ENCODE results near the gene CYTIP. TPM values are rescaled to one million over a fixed set of nuclear protein-coding genes. Genes with fewer than 3 reads are reported as not detected.

Gene CYTIP
- total RNA-seq, 2 donors from 2014 or later: 4.9 to 5.1 TPM

DNA sequence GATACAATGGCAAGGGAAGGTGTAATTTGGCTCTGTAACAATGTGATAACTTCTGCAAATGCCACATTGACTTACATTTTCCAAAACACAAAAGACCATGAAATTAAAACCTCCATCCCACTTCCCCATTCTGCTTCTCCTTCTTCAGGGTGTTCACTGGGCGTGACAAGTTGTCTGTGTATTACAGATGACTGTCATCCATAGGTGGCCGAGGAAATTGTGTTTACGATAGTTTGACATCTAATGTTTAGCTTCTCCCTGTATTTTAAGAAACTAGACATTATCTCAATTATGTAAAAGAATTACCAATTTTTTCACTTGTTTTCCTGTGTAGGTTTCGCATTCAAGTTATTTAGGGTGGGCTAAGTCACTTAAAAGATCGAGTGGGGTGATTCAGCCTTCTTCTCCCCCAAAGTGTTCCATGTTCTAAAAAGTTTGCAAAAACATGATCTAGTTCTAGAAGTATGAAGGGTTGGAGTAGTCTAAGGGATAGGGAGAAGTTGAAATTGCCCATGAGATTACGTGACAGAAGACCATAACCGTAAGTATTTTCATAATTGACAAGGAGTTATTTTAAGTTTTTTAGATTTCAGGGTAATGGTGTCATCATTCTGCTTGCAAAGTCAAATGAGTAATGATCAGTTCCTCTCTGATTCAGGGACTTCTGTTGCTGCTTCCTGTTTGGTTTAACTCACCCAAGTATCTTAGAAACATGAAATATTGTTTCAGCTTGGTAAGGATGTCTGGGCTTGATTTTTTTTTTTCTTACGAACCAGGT is 25.2 kb upstream of the CYTIP start:
- no peak for DNase-seq
- intact Hi-C loops (cut with DNase I): no loop called here
- peak; percentile 53 to 68 for ATAC-seq

DNA sequence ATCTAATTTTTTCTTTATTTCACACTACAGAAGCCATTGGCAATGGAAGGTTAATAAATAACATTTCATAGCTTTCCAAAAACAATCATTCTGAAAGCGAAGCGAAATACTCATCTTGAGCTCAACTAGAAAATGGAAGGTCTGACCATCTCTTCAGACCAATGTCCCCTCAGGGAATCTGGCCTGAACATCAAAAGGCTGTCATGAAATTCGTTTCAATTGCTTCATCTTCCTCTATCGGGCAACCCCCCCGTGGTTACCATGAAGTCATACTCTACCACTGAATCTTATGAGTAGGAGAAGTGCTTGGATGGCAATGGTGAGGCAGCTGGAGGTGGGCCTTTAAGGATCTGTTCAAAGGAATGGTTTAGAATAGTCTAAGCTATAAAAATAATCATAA is 22.9 kb upstream of the CYTIP start:
- intact Hi-C loops (cut with DNase I): no loop called here
- no peak for DNase-seq
- no peak for ATAC-seq

GRCh38 chr2:157465554-157465953 is 21.7 kb upstream of the CYTIP start:
- no peak for DNase-seq
- ATAC-seq: no peak
- intact Hi-C loops (cut with DNase I): no loop called here

GRCh38 chr2:157463002-157463401 is 19.1 kb upstream of the CYTIP start:
- DNase-seq: no peak
- intact Hi-C loops (cut with DNase I): no loop called here
- ATAC-seq: no peak

- ATAC-seq: peak in 1 of 2 donors; percentile 27
- intact Hi-C loops (cut with DNase I): no loop called here
- DNase-seq: no peak
Observed at GRCh38 chr2:157460897-157461296, 17.0 kb upstream of the CYTIP start.

GRCh38 chr2:157460384-157460837 is 16.5 kb upstream of the CYTIP start:
- ATAC-seq: no peak
- DNase-seq: no peak
- intact Hi-C loops (cut with DNase I): no loop called here

- DNase-seq (no peak), ATAC-seq (no peak)
- intact Hi-C loops (cut with DNase I): no loop called here
Observed at GRCh38 chr2:157459486-157459885, 15.6 kb upstream of the CYTIP start.

DNA sequence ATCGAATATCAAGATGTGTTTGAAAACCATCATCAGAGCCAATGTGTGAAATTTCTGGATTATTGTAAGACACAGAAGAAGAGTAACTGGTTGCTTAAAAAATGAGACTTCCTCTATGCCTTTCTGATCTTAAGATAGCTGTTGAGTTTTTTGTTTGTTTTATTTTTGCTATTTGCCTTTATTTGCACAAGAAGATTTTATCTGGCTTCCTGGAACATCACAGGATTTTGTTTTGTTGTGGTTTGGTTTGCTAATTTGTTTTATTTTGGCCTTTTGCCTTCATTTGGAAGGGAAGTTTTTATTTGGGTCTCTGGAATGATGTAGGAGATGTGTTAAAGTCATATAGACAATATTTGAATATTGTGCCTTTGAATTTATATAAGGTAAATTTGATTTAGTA is 3.9 kb upstream of the CYTIP start:
- intact Hi-C loops (cut with DNase I): no loop called here
- no peak for ATAC-seq

DNA sequence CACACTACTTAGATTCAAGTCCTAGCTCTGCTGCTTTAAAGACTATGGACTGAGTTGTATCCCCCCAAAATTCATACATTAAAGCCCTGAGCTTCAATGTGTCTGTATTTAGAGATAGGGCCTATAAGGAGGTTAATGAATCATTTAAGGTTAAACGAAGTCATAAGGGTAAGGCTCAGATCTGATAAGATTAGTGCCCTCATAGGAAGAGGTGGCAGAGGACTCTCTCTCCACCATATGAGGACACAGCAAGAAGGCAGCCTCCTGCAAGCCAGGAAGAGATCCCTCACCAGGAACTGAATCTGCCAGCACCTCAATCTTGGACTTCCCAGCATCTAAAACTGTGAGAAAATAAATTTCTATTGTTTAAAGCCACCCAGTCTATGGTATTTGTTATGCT is 3.1 kb upstream of the CYTIP start:
- intact Hi-C loops (cut with DNase I): no loop called here
- ATAC-seq: no peak
- no peak for DNase-seq

More for the DNA sequence above, 3.9 kb upstream of the CYTIP start:
- DNase-seq: no peak

DNA sequence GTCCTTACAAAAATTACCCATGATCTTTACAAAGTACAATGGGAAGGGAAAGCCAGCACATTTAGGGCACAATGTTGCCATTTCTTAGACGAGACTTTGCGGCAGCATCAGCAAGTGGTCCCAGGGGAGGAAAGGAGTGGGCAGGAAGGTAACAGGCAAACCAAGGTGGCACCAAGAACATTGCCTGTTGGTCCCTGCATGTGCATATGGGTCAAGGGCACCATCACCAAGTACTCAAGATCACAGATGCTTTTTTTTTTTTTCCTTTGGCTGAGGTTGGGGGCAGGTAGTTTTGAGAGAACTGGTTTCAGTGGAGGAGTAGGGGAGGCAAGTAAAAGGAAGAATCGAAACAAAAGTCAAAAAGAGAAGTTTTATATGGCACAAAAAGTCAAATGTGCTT is 752 bp upstream of the CYTIP start:
- ATAC-seq: no peak
- DNase-seq: no peak
- intact Hi-C loops (cut with DNase I): no loop called here

- no peak for DNase-seq
- intact Hi-C loops (cut with DNase I): no loop called here
- ATAC-seq: no peak
Observed at GRCh38 chr2:157443090-157443489, 799 bp downstream of the CYTIP start.

DNA sequence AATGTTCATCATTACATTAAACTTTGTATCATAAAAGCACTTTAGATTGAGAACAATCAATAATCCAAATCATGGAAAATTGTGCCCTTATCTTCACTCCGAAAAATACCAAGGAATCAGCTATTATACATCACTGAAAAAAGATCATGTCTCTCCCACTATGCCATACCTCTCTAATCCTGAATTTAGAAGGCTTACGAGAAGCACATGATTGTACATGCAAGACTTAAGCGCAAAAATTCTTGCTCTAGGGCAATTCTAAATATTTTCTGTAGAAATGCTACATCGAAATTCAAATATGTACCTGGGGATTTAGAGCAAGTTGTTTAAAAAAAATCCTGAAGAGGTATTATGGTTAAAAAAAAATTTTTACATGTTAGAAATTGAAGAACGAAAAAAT is 1.3 kb downstream of the CYTIP start:
- intact Hi-C loops (cut with DNase I): no loop called here
- ATAC-seq (no peak), DNase-seq (no peak)

GRCh38 chr2:157442191-157442590 is 1.7 kb downstream of the CYTIP start:
- no peak for ATAC-seq
- intact Hi-C loops (cut with DNase I): no loop called here

GRCh38 chr2:157441072-157441454 is 2.8 kb downstream of the CYTIP start:
- ATAC-seq (peak; percentile 71 to 83), DNase-seq (no peak)
- intact Hi-C loops (cut with DNase I): no loop called here

More at GRCh38 chr2:157442191-157442590, 1.7 kb downstream of the CYTIP start:
- DNase-seq: no peak

DNA sequence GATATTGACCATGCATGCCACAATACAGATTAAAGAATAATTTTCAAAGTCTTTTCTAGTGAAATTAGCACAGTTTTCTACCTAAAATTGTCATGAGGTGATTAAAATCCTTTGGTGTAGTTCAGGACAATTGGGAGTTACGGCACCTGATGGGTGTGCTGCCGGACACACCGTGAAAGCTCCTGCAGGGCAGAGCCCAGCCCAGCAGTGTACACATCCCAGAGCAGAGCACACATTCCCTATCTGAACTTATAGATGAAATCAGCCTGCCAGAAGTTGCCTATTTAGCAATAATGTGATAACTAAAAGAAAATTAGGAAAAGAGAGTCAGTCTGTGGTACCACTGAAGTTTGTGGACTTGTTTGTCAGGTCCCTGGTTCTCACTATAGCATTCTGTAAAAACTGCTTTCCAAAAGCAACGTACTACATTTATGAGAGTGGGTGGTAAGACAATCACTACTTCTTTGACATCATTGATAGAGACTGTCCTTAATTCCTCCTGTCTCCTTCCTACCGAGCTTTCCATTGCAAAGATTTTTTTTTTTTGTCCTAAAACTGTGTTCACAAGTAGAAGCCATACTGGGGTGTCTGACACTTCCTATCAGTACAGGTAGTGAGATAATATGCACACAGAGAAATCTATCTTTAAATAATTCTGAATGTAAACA is 3.4 kb downstream of the CYTIP start:
- intact Hi-C loops (cut with DNase I): no loop called here

GRCh38 chr2:157439824-157440186 is 4.1 kb downstream of the CYTIP start:
- peak in 1 of 2 donors; percentile 36 for ATAC-seq
- no peak for DNase-seq
- intact Hi-C loops (cut with DNase I): no loop called here

More for the DNA sequence above, 3.4 kb downstream of the CYTIP start:
- DNase-seq: no peak
- ATAC-seq: peak in 1 of 2 donors; percentile 28

DNA sequence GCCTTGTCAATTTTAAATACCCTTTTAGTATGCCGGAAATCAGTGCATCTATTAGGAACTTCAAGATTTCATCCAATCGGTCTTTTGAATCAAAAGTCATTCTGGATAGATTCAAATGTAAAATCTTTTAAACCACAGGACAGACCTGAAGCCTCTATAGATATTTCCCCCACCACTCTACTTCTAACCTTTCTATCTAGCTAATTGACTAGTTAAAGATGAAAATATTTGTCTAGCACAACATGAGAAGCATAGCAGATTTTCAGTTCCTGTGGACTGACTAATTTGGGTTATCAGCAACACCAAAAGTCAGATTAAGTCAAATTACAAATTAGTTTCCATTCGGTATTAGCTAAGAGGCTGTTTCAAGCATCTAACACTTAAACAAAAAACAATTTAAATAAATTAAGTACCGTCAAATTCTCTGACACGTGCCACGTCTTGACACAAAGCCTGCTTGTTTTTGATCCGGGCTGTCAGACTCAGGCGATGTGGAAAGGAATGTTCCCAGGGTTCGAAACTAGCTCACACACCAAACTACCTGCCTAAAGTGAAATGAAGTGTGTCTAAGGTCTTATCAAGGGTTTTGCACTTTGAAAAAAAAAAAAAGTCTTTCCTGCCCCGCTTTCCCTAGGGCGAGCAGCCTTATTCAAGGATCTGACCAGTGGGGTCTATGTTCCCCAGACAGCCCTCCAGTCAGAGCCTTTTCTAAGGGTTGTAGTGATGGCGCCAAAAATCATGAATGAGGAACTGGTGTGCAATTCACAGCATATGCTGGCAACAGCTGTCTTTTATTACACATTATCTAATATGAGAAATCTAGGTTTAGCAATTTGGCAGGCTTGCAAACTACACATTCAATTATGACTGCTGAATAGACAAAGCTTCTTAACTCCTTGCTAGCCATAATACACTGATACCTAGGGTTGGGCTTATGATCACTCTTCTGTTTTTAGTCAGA is 4.7 kb downstream of the CYTIP start:
- DNase-seq (no peak), ATAC-seq (peak in 1 of 2 donors; percentile 62)
- intact Hi-C loops (cut with DNase I): no loop called here

DNA sequence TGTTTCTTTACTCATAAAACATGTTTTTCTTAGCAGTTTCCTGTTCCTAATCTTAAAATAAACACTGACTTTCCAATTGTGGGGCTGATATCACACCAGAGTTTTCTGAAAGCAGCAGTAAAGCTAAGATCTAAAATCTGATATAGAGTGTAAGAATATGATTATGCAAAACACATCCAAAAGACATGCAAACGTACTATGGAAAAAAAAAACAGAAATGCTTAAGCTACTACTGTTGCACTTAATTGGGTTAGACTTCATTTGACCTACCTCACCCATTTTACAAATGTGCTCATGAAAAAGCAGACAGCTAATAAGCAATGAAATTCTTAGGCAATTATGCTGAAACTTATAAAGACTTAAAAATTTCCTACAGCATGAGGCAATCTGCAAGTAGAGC is 10.5 kb downstream of the CYTIP start:
- no peak for DNase-seq
- no peak for ATAC-seq
- intact Hi-C loops (cut with DNase I): no loop called here

DNA sequence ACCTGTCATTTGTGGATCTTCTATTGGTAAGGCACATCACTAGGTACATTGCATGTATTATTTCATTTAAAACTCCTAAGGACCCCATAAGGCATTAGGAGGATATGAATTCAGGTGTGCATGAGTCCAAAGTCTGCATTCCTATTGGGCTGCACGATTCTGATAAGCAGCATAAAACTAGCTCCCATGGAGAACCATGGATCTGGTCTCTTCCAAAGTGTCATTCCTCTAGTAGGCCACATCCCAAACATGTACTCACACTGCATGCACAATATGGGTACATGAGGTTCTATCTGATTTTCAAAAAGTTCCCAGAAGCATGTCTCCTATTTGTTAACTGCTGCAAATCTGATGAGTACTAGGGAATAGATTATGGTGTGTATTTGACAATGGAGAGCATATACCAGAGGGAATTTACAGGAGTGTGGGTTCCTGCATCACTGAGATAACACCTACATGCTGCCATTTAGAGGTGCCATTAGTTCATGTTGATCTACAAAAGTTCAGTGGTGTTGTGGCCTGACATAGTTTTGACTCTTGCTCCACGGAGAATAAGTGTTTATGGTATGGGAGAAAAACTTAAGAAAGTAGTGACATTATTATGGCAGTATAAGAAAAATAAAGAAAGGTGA is 11.3 kb downstream of the CYTIP start:
- no peak for ATAC-seq
- DNase-seq: no peak
- intact Hi-C loops (cut with DNase I): no loop called here

Data from left cardiac atrium (tissue), 4 donors.